GM21825 (cell line): Measurements from ENCODE around the gene UNC5C.
A peak's percentile ranks its signal among the peaks of the same experiment; 100 is the strongest.
"Not testable (repeated sequence)": the region's sequence is repeated elsewhere in the genome, so short reads cannot be mapped to it uniquely, and the experiment has no call there.

ENCODE experiments used
- ATAC-seq: cut with Tn5 transposase; IDR thresholded peaks from one replicate; pipeline ENCODE4 v1.9.1; 2021; ENCODE audit warnings: mild to moderate bottlenecking, moderate library complexity; ENCODE audit not compliant: unreplicated experiment

Gene UNC5C

DNA sequence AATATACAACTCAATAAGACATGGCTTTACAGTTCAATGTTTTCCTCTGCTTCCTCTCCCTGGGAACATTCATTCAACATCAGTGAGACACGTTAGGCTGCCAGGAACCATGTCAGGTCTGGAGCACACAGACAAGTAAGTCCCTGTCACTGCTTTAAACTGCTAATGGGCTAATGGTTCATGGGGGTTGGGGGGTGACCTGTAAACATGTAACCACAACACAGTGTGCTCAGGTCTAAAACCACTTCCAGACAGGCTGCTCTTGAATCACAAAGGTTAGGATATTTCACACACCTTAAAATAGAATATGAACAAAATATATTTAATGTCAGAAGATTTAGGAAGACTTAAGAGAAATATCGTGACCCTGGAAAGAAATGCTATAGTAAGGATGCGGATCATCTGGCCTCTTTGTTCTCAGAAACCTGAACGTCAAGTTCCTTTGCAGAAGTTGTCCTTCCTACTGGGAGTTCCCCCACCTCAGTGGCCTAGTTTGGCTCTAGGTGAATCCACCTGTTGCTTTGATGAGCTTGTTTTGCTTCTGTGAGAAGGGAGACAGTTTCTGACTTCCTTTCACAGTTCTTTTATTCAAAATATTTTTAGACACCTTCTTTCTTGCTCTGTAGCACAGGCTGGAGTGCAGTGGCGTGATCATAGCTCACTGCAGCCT lies 359.9 kb downstream of the UNC5C start:
- ATAC-seq = no peak

- no peak for ATAC-seq
These were observed 362.1 kb downstream of the UNC5C start for GRCh38 chr4:95186666-95187065.

DNA sequence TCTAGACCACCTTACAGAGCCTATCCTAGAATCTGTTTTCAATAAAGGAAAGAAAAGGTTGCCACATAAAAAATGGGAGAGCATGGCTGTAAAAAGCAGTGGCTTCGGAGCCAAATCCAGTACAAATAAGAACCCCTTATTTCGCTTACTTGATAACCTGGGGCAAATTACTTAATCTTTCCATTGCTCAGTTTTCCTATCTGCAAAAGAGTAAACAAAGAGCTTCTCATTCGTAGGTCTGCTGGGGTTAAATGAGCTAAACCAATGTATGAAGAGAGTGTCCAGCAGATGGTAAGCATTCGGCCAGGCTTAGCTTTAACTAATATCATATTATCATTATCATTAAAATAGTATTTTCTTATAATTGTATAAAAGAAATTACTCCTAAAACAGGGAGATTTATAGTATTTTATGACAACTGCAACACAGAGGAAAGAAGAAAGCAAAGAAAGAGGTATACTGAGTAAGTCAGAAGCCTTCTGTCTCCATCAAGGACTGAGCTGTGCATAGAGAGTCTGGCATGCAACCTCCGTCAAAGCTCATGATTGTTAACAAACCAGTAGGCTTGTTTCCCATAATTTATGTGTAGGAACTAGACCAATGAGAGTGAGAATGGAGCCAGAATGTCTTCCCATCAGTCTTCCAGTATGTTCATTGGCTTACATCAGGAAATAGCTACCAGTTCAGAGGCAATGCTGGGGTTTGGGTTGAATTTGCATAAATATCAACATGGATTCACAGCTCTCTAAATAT lies 364.9 kb downstream of the UNC5C start:
- ATAC-seq = no peak

DNA sequence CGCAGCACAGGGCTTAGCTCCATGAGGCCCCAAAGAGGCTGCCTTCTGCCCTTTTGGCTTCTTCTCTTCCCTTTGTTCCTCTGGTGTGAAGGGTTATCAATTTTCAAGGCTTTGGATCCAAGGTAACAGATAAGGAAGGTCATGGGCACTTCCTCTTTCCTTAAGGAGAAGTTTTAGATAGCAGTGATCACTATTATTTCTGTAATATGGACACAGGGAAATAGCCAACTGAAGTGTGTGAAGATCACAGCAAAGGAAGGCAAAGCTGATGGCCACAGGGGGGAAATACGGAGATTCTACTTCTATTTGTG lies 366.8 kb downstream of the UNC5C start:
- ATAC-seq = no peak

DNA sequence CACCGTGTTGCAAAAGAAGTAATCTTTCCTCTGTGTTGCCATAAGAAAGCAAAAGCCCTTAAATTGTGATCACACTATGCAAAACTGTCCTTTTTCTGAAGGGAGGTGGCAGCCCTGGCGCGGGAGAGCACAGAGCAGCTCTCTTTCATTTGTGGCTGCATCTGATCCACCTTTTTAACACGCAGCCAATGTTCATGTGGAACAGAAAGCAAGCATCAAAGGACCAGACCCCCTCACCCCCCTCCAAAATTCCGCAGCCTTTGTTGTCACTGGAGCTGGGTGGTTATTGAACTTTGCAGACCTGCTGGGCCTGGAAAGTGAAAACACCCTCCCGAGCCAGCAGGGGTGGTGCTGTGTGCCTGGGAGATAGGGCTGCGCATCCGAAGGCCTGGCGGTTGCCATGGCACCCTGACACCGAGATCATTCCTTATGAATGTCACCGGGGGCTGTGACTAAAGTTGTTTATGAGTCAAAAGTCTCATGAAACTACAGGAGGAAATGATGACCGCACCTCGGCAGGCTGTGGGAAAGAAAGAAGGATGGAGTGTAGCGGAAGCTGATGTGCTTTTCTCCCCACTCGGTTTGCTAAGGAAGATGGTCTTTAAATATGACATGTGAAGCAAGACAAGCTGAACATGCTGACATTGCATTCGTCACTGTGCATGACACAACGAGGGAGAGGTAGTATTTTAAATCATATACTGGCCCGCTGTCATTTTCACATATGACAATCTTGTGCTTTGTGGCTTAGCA lies 367.4 kb downstream of the UNC5C start:
- no peak for ATAC-seq

DNA sequence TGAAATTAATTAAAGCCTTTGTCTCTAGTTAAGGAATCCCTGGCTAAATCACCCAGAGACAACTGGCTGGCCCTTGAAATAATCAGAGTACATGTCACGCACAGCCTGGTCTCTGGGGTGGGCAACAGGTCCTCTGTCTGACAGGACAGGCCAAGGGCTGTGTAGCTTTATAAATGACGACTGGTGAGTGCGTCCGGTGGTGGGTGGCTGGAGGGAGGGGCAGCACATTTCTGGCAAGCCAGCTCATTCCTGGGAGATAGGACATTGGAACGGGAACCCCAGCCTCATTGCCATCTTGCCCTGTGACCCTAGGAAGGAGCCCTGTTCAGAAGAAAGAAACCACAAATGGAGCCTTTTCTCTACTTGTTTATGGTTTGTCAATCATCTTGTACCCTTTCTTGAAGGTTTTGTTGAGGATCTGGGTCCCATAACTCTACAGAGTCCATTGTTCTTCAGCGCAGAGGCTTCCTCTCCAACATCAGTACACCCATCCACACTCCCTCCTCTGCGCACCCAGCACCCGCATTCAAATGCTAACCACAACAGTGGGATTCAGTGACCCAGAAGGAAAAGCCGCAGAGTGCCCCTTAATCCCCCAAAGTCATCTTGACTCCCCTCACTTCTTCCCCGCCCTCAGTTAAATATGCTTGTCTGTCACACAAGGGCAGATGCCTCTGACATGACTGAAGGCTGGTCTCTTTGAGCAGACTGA lies 368.1 kb downstream of the UNC5C start:
- ATAC-seq = no peak

- no peak for ATAC-seq
These were observed 369.8 kb downstream of the UNC5C start for GRCh38 chr4:95178938-95179337.

DNA sequence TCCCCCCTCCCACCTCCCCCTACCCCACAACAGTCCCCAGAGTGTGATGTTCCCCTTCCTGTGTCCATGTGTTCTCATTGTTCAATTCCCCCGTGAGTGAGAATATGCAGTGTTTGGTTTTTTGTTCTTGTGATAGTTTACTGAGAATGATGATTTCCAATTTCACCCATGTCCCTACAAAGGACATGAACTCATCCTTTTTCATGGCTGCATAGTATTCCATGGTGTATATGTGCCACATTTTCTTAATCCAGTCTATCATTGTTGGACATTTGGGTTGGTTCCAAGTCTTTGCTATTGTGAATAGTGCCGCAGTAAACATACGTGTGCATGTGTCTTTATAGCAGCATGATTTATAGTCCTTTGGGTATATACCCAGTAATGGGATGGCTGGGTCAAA lies 377.4 kb downstream of the UNC5C start:
- ATAC-seq = not testable (repeated sequence)

DNA sequence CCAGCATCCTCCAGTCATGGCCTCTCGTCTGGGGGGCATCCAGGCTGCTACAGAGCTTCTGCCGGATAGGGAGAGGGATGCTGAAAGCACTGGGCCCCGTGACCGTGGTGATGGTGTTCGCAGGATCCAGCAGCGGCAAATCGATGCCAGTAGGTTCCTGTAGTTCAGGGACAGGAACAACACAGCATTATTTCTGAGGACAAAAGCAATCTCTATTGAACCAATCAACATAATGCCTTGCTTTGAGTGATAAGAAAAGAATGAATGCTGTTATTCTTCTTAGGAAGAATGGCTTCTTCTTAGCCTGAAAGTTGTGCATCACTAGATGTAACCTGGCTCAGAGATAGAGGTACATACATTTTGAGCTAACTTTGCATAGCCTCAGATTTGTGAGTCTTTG lies 378.6 kb downstream of the UNC5C start:
- no peak for ATAC-seq

GRCh38 chr4:95167805-95168204 lies 381.0 kb downstream of the UNC5C start:
- no peak for ATAC-seq

DNA sequence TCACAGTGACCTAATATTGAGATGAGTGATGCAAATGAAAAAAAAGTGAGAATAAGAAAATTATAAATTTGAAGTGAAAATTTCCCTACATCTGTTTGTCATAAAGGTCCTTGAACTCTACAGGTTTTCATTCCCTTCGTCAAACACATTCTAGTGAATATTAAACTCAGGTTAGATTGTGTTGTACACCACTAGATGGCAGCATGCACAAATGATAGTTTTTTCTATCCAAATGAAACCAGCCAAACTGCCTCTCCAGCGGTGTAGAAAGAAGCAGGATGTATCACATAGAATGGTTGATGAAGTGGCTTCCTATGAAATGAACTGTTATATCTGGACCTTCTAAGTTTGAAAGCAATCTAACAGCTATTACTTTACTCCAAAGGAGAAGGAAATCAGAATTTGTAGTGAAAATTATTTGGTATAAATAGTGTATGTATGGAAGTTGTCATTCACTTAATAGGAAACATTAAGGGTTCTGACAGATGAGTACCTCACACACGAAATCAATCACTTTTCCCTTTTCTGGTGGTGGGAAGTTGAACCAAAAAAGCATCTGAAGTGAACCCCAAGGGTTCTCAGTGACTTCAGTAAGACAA lies 382.7 kb downstream of the UNC5C start:
- ATAC-seq = peak; percentile 73

DNA sequence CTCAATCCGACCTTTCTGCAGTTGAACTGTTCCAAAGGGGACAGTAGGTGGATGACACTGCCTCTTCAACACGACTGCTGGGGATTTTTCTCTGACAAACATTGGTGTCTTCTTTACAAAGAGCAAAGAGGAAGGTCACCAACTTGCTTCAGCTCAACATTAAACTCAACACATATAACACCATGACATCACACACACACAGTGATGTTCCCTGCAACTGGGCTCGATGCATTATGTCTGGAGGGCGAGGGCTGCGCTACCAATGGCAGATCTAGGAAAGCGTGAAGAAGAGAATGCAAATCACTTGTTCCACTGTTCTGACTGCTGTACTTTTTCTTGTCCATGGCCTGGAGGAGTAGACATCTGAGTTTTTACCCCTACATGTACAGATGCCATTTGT lies 385.9 kb downstream of the UNC5C start:
- no peak for ATAC-seq

DNA sequence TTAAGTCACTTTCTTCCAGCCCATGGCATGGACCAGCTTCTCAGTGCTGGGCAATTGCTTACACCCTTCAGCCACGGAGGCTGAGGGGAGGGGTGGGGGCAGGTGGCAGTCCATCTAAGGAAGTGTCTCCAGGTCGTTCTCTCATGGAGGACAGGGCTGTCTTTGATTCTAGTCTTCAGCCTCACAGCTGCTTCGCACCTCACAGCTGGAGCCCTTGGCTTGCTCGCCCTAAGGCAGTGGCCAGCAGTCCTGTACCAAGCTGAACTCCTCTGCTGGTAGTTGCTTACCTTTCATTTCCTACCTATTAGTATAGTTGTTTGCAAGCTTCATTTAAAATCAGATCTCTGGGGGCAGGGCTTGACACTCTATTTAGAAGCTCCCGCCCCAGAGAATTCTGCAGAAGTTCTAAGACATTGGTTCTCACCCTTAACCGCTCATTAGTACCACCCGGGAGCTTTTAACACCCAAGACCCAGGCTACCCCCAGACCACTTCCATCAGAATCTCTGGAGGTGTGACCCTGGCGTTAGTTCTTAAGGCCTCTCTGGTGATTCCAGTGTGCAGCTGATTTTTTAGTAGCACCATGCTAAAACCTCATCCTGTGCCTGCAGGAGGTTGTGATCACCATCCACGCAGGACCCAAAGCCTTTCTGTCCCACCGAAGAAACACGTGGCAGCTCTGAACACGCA lies 386.8 kb downstream of the UNC5C start:
- ATAC-seq = no peak

- no peak for ATAC-seq
These were observed 389.4 kb downstream of the UNC5C start for GRCh38 chr4:95159384-95159783.

- no peak for ATAC-seq
These were observed 390.1 kb downstream of the UNC5C start for GRCh38 chr4:95158626-95159025.

DNA sequence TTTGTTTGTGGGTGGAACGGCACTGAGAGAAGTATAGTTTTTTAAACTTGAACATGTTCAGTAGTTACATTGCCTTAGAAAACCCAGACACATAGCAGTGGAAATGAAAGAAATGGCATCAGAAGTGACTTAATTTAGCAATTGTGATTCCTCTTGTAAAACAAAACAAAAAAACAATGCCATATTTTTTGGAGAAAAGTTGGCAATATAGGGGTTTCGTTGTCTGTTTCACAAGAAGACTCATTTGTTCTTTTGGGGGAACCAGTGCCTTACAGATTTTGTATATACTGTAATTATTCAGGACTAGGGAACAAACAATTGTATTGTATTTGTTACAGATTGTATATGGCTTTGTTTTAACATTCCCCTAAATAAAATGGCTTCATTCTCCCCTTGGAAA lies 390.7 kb downstream of the UNC5C start:
- no peak for ATAC-seq

GRCh38 chr4:95157596-95157995 lies 391.2 kb downstream of the UNC5C start:
- no peak for ATAC-seq

GRCh38 chr4:95156452-95156765 lies 392.4 kb downstream of the UNC5C start:
- ATAC-seq = no peak

- ATAC-seq = no peak
These were observed 392.9 kb downstream of the UNC5C start for GRCh38 chr4:95155759-95156451.

- ATAC-seq = no peak
These were observed 395.6 kb downstream of the UNC5C start for GRCh38 chr4:95153182-95153581.
